ENCODE measurements around the gene ANKK1. TPM values are rescaled to one million over a fixed set of nuclear protein-coding genes. Genes with fewer than 3 reads are reported as not detected.

The ANKK1 gene
- total RNA-seq, 1 donor from 2014 or later: not detected

- TF ChIP-seq, protein P1, sequence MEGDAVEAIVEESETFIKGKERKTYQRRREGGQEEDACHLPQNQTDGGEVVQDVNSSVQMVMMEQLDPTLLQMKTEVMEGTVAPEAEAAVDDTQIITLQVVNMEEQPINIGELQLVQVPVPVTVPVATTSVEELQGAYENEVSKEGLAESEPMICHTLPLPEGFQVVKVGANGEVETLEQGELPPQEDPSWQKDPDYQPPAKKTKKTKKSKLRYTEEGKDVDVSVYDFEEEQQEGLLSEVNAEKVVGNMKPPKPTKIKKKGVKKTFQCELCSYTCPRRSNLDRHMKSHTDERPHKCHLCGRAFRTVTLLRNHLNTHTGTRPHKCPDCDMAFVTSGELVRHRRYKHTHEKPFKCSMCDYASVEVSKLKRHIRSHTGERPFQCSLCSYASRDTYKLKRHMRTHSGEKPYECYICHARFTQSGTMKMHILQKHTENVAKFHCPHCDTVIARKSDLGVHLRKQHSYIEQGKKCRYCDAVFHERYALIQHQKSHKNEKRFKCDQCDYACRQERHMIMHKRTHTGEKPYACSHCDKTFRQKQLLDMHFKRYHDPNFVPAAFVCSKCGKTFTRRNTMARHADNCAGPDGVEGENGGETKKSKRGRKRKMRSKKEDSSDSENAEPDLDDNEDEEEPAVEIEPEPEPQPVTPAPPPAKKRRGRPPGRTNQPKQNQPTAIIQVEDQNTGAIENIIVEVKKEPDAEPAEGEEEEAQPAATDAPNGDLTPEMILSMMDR (IDR thresholded peaks at IDR 0.05; ENCODE audit: partially characterized antibody, unreplicated experiment): no peak
- H3K9me3 Mint-ChIP-seq (ENCODE audit: unreplicated experiment): peaks cover 3% of the 10 kb centered on the region
- H3K4me1 Mint-ChIP-seq (ENCODE audit: low read depth, unreplicated experiment): peaks cover 5% of the 10 kb centered on the region
Observed at GRCh38 chr11:113394919-113395318, 7.3 kb downstream of the ANKK1 start.

GRCh38 chr11:113395782-113396336 lies 8.3 kb downstream of the ANKK1 start:
- no peak overlapping the region for H3K4me3 Mint-ChIP-seq (ENCODE audit: unreplicated experiment)
- TF ChIP-seq, protein P1 (IDR thresholded peaks at IDR 0.05; ENCODE audit: partially characterized antibody, unreplicated experiment): no peak
- peaks cover 5% of the 10 kb centered on the region for H3K4me1 Mint-ChIP-seq (ENCODE audit: low read depth, unreplicated experiment)
- peaks cover 6% of the 10 kb centered on the region for H3K9me3 Mint-ChIP-seq (ENCODE audit: unreplicated experiment)
- no peak overlapping the region for H3K27ac Mint-ChIP-seq (ENCODE audit: unreplicated experiment)
- peaks cover 7% of the 10 kb centered on the region for H3K27me3 Mint-ChIP-seq (ENCODE audit: unreplicated experiment)
- no peaks in the 10 kb centered on the region for H3K36me3 Mint-ChIP-seq (ENCODE audit: unreplicated experiment)
- DNase-seq: no peak

More at GRCh38 chr11:113394919-113395318, 7.3 kb downstream of the ANKK1 start:
- Mint-ChIP-seq H3K4me3 (ENCODE audit: unreplicated experiment) (no peak overlapping the region), H3K27me3 (ENCODE audit: unreplicated experiment) (peaks cover 7% of the 10 kb centered on the region), H3K36me3 (ENCODE audit: unreplicated experiment) (no peaks in the 10 kb centered on the region), H3K27ac (ENCODE audit: unreplicated experiment) (no peak overlapping the region)
- no peak for DNase-seq

DNA sequence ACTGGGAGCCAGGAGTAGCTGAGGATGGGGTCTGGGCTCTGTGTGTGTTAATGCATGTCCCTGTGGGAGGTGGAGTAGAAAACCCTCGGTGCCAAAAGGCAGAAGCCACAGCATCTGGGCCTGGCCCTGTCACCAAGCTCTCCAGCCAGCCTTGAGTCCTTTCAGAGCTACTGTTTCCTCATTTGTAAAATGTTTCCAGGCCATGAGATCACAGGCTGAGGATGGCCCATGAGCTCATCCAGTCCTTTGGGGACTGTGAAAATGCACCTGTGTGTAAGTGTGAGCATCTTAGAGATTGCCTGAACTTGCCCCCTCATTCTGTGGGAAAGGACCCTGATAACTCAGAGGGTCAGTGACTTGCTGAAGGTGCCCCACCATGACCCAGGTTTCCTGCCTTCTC lies 9.1 kb downstream of the ANKK1 start:
- DNase-seq: no peak
- H3K4me1 Mint-ChIP-seq (ENCODE audit: low read depth, unreplicated experiment): peaks cover 5% of the 10 kb centered on the region
- H3K4me3 Mint-ChIP-seq (ENCODE audit: unreplicated experiment): no peak overlapping the region
- peak overlapping the region; percentile 26 for H3K27ac Mint-ChIP-seq (ENCODE audit: unreplicated experiment)
- peaks cover 11% of the 10 kb centered on the region for H3K9me3 Mint-ChIP-seq (ENCODE audit: unreplicated experiment)
- peaks cover 9% of the 10 kb centered on the region for H3K27me3 Mint-ChIP-seq (ENCODE audit: unreplicated experiment)
- TF ChIP-seq, protein P1 (IDR thresholded peaks at IDR 0.05; ENCODE audit: partially characterized antibody, unreplicated experiment): no peak
- H3K36me3 Mint-ChIP-seq (ENCODE audit: unreplicated experiment): no peaks in the 10 kb centered on the region

GRCh38 chr11:113397212-113397611 lies 9.6 kb downstream of the ANKK1 start:
- TF ChIP-seq, protein P1 (IDR thresholded peaks at IDR 0.05; ENCODE audit: partially characterized antibody, unreplicated experiment): no peak
- no peaks in the 10 kb centered on the region for H3K36me3 Mint-ChIP-seq (ENCODE audit: unreplicated experiment)
- H3K27me3 Mint-ChIP-seq (ENCODE audit: unreplicated experiment): peaks cover 9% of the 10 kb centered on the region
- H3K4me1 Mint-ChIP-seq (ENCODE audit: low read depth, unreplicated experiment): peaks cover 3% of the 10 kb centered on the region
- no peak overlapping the region for H3K27ac Mint-ChIP-seq (ENCODE audit: unreplicated experiment)
- DNase-seq: no peak
- peaks cover 11% of the 10 kb centered on the region for H3K9me3 Mint-ChIP-seq (ENCODE audit: unreplicated experiment)
- no peak overlapping the region for H3K4me3 Mint-ChIP-seq (ENCODE audit: unreplicated experiment)

GRCh38 chr11:113397821-113398220 lies 10.2 kb downstream of the ANKK1 start:
- no peak overlapping the region for H3K27ac Mint-ChIP-seq (ENCODE audit: unreplicated experiment)
- peaks cover 15% of the 10 kb centered on the region for H3K9me3 Mint-ChIP-seq (ENCODE audit: unreplicated experiment)
- no peak for DNase-seq
- H3K4me1 Mint-ChIP-seq (ENCODE audit: low read depth, unreplicated experiment): peaks cover 4% of the 10 kb centered on the region
- H3K27me3 Mint-ChIP-seq (ENCODE audit: unreplicated experiment): peaks cover 7% of the 10 kb centered on the region
- no peaks in the 10 kb centered on the region for H3K36me3 Mint-ChIP-seq (ENCODE audit: unreplicated experiment)
- TF ChIP-seq, protein P1 (IDR thresholded peaks at IDR 0.05; ENCODE audit: partially characterized antibody, unreplicated experiment): no peak
- H3K4me3 Mint-ChIP-seq (ENCODE audit: unreplicated experiment): no peak overlapping the region
